SIG-M5 (cell line): Measurements from ENCODE around the gene MTHFSD.
"Not testable (repeated sequence)": the region's sequence is repeated elsewhere in the genome, so short reads cannot be mapped to it uniquely, and the experiment has no call there.

Source experiments
- DNase-seq: peaks from one replicate; lab custom pipeline; 2025; lab: John Stamatoyannopoulos, UW

The MTHFSD gene

GRCh38 chr16:86554917-86555703 lies at the start of gene MTHFSD:
MTHFSD (minus strand) TSS chr16:86555235; CDS start chr16:86555184, 51 bp downstream.
- no peak for DNase-seq

GRCh38 chr16:86604436-86605193 lies 49.6 kb upstream of the MTHFSD start:
- no peak for DNase-seq

GRCh38 chr16:86602521-86602920 lies 47.5 kb upstream of the MTHFSD start:
- DNase-seq, result no peak

GRCh38 chr16:86601356-86601755 lies 46.3 kb upstream of the MTHFSD start:
- DNase-seq, result no peak

GRCh38 chr16:86598607-86599565 lies 43.9 kb upstream of the MTHFSD start:
- DNase-seq, result no peak

- no peak for DNase-seq
These were observed 43.0 kb upstream of the MTHFSD start for GRCh38 chr16:86597880-86598606.

- DNase-seq, result no peak
These were observed 42.3 kb upstream of the MTHFSD start for GRCh38 chr16:86597126-86597879.

GRCh38 chr16:86595983-86596605 lies 41.1 kb upstream of the MTHFSD start:
- DNase-seq, result no peak

GRCh38 chr16:86594721-86595120 lies 39.7 kb upstream of the MTHFSD start:
- no peak for DNase-seq

- DNase-seq, result no peak
These were observed 39.0 kb upstream of the MTHFSD start for GRCh38 chr16:86593913-86594620.

- no peak for DNase-seq
These were observed 36.2 kb upstream of the MTHFSD start for GRCh38 chr16:86591270-86591669.

GRCh38 chr16:86590501-86591144 lies 35.6 kb upstream of the MTHFSD start:
- no peak for DNase-seq

GRCh38 chr16:86587955-86588354 lies 32.9 kb upstream of the MTHFSD start:
- DNase-seq, result not testable (repeated sequence)

GRCh38 chr16:86587487-86587886 lies 32.5 kb upstream of the MTHFSD start:
- no peak for DNase-seq

GRCh38 chr16:86585821-86586611 lies 31.0 kb upstream of the MTHFSD start:
- DNase-seq, result no peak

GRCh38 chr16:86584726-86585721 lies 30.0 kb upstream of the MTHFSD start:
- DNase-seq, result no peak
